AG09309 (cell line): ENCODE results near the gene ZNF438.
"Not testable (repeated sequence)": the region's sequence is repeated elsewhere in the genome, so short reads cannot be mapped to it uniquely, and the experiment has no call there.

Experiments used
- DNase-seq: peaks from one replicate; pipeline ENCODE4 v3.0.0-alpha.2; 2010; ENCODE audit warnings: low read depth
- H3K4me3 ChIP-seq: 2 replicates; pipeline ENCODE4 v1.5.1; 2011; ENCODE audit warnings: mild to moderate bottlenecking, low read depth, low read length, moderate library complexity; ENCODE audit not compliant: control insufficient read depth
- TF ChIP-seq, protein P1 (sequence below): IDR thresholded peaks from 2 replicates; pipeline ENCODE4 v1.5.1; 2011; ENCODE audit warnings: mild to moderate bottlenecking, low read depth, low read length, inconsistent platforms; ENCODE audit not compliant: insufficient read depth, control insufficient read depth; ENCODE audit errors: missing control alignments

Gene ZNF438

DNA sequence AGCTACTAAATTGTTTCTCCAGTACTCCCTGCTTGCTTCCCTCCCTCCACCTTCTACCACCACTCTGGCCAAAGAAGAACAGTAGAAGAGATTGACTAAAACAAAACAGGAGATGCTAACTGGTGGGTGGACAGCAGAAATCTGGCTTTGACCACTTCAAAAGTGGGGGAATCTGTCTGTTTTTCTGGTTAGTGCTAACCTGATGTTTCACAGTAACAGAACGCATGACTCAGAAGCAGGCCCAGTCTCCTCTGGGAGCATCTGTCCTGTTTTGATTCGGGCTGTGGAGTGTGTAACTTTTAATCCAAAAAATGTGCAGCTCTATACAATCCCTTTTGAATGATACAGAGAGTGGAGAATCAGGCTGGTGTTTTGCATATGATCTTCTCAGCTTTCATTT is 32.7 kb upstream of the ZNF438 start:
- TF ChIP-seq, protein P1, sequence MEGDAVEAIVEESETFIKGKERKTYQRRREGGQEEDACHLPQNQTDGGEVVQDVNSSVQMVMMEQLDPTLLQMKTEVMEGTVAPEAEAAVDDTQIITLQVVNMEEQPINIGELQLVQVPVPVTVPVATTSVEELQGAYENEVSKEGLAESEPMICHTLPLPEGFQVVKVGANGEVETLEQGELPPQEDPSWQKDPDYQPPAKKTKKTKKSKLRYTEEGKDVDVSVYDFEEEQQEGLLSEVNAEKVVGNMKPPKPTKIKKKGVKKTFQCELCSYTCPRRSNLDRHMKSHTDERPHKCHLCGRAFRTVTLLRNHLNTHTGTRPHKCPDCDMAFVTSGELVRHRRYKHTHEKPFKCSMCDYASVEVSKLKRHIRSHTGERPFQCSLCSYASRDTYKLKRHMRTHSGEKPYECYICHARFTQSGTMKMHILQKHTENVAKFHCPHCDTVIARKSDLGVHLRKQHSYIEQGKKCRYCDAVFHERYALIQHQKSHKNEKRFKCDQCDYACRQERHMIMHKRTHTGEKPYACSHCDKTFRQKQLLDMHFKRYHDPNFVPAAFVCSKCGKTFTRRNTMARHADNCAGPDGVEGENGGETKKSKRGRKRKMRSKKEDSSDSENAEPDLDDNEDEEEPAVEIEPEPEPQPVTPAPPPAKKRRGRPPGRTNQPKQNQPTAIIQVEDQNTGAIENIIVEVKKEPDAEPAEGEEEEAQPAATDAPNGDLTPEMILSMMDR = no peak
- no peak overlapping the region for H3K4me3 ChIP-seq
- DNase-seq = peak; percentile 45

DNA sequence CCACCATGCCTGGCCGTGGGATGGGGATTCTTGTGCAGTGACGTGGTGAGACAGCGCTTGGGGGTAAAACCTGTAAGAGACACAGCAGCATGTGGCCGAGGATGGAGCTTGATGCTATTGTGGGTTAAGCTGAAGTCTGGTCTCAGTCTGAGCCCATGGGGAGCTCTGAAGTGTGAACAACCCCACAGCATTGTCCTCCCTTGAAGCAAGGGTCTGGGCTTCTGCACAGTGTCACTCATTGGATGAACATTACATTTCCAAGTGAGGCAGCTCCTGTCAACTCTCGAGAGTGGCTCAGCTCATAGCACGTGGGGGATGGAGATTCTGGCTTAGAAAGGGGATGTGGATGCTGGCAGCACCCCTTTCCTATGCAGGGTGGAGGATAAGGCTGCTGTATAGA is 32.2 kb upstream of the ZNF438 start:
- DNase-seq = no peak
- H3K4me3 ChIP-seq = no peak overlapping the region
- TF ChIP-seq, protein P1 = no peak

GRCh38 chr10:31062856-31063255 is 31.2 kb upstream of the ZNF438 start:
- H3K4me3 ChIP-seq = no peak overlapping the region
- no peak for DNase-seq
- TF ChIP-seq, protein P1 = no peak

GRCh38 chr10:31061941-31062340 is 30.3 kb upstream of the ZNF438 start:
- TF ChIP-seq, protein P1 = no peak
- no peak for DNase-seq
- H3K4me3 ChIP-seq = no peak overlapping the region

- TF ChIP-seq, protein P1 = no peak
- no peak for DNase-seq
- no peak overlapping the region for H3K4me3 ChIP-seq
Measured at GRCh38 chr10:31058795-31059703, 27.4 kb upstream of the ZNF438 start.

- not testable (repeated sequence) for DNase-seq, H3K4me3 ChIP-seq
Measured at GRCh38 chr10:31056678-31057077, 25.0 kb upstream of the ZNF438 start.

GRCh38 chr10:31055573-31056251 is 24.0 kb upstream of the ZNF438 start:
- TF ChIP-seq, protein P1 = no peak
- H3K4me3 ChIP-seq = no peak overlapping the region
- no peak for DNase-seq
